Epithelial cell of umbilical artery (primary cell): ENCODE measurements around the gene CHRNA1. TPM values are rescaled to one million over a fixed set of nuclear protein-coding genes. Genes with fewer than 3 reads are reported as not detected.

Source experiments
- total RNA-seq: library from RNA; depleted of rRNA; stranded (reverse); fragments of >200 nt; gene quantifications from 2 replicates; pipeline ENCODE4 v1.2.3, GENCODE V29; 2014

CHRNA1 gene
- total RNA-seq, result 0.97 and 1.8 TPM in 2 replicates

GRCh38 chr2:174764280-174765255 lies at the start of gene CHRNA1:
CHRNA1 (minus strand) TSS chr2:174764472; CDS start chr2:174764394, 78 bp downstream.

Other genes with a start within 250 kb of the CHRNA1 start
- gene WIPF1, start 166.7 kb downstream of the CHRNA1 start, total RNA-seq, result 7.1 and 8.1 TPM in 2 replicates
- gene CHN1, start 240.9 kb upstream of the CHRNA1 start, total RNA-seq, result 11.0 and 14.7 TPM in 2 replicates